ENCODE data around the gene LMX1A.

GRCh38 chr1:165254896-165255625 lies 101.5 kb downstream of the LMX1A start:
- TF ChIP-seq CTCF (IDR thresholded peaks at IDR 0.05) (no peak), POLR2A (IDR thresholded peaks at IDR 0.05) (no peak)

All from esophagus squamous epithelium (tissue), 4 donors.